T follicular helper cell (primary cell): ENCODE data around the gene MRRF.
"Not testable (repeated sequence)": the region's sequence is repeated elsewhere in the genome, so short reads cannot be mapped to it uniquely, and the experiment has no call there.

Experiments
- DNase-seq: peaks from one replicate; pipeline ENCODE4 v3.0.0-alpha.2; 2020; ENCODE audit warnings: low read depth

MRRF gene

DNA sequence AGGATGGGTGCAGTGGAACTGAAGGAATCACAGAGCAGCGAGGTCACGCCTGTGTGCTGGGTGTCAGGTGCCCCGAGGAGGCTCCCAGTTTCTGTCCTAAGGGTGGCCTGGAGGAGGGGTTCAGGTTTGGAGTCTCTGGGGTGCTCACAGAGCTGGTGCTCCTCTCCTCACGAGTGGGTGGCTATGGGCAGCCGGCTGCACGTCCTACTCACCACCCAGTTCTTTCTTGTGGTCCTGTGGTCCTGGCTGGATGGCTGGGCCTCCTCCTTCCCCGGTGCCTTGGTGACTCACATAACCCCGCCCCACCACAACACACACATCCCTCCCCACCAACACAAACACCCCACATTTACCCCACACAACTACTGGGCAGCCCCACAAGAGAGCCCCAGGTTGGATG lies 96.2 kb downstream of the MRRF start:
- no peak for DNase-seq

DNA sequence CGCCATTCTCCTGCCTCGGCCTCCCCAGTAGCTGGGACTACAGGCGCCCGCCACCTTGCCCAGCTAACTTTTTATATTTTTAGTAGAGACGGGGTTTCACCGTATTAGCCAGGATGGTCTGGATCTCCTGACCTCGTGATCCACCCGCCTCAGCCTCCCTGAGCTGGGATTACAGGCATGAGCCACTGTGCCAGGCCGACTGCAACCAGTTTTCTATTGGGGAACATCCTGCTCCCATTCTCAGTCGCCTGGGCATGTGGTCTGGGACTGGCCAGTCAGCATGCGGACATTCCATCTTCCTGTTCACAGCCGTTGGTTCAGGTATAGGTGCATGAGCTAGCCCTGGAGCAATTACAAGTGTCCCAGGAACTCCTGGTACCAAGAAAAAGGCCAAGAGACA lies 98.4 kb downstream of the MRRF start:
- not testable (repeated sequence) for DNase-seq

DNA sequence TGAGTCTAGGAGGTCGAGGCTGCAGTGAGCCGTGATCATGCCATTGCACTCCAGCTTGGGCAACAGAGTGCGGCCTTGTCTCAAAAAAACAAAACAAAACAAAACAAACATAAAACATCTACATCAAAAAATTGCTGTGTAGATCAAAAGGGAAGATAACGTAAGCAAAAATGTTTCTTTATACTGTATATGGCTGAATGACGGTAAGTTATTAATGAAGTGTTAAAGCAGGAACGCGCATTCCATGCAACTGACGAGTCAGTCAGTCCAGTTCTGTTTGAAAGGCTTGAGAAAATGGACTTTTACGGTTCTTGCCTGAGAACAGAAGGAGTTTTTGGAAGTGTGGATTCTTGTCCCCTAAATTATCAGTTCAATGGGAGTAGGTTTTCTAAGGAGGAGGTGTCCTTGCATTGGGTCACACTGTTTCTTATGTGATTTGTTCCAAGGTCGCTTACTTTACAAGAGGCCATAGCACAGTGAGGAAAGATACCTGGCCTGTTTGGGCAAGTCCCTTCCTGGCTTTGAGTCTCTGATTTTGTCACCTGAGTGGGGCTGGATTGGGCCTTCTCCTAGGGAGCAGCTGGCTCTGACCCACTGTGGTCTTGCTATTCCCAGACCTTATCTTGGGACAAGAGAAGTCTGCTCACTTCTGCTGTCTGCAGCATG lies 99.6 kb downstream of the MRRF start:
- DNase-seq, result no peak

DNA sequence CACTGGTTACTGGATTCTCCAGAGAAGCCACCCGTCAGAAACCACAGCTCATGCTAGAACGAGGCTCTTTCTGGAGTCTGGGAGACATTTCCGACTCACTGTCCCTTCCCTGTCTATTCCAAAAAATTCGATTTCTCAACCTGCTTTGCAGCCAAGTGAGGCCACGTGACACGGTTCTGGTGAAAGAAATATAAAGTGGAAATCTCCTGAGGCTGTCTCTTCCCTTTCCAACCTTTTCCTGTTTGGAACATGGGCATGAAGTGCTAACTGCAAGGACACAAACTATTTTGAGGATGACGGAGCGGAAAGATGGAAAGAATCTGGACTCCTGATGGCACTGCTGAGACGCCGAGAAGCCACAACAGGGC lies 100.1 kb downstream of the MRRF start:
- DNase-seq, result no peak

DNA sequence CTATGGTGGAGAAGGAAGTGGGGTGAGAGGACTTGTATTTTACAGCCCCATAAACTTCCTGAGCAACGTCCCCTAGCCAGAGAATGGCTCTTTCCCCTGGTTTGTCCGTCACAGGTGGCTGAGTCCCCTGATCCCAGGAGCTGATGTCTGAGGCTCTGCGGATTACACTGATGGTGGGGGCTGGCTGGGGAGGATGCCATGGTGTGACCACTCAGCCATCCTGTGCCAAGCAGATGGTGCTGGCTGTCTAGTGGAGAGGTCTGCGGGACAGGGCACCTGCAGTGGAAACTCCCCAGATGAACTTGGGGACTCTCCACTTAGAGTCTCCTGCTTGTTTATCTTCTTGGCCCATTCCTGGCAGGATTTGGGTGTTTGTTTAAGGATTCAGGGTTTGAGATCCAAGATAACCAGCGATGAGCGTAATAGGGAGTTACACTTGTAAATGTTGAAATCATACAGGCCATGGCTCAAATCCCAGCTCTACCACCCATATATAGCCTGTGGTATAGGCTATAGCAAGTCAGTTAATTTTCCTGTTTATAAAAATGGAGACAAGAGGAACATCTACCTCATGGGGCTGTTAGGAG lies 101.5 kb downstream of the MRRF start:
- DNase-seq, result no peak

DNA sequence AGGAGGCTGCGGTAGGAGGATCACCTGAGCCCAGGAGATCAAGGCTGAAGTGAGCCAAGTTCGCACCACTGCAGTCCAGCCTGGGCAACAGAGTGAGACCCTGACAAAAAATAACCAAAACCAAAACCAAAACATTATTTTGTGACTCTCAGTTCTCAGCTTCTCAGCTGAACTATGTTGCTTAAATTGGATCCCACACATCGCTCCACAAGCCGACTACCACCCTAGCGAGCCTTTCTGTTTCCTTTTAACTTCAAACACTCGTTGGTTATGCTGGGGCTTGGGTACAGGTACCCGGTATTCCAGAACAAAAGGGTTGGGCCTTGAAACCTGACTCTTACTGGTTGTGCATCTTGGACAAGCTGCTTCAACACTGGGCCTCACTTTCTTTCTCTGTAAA lies 102.4 kb downstream of the MRRF start:
- DNase-seq, result no peak

DNA sequence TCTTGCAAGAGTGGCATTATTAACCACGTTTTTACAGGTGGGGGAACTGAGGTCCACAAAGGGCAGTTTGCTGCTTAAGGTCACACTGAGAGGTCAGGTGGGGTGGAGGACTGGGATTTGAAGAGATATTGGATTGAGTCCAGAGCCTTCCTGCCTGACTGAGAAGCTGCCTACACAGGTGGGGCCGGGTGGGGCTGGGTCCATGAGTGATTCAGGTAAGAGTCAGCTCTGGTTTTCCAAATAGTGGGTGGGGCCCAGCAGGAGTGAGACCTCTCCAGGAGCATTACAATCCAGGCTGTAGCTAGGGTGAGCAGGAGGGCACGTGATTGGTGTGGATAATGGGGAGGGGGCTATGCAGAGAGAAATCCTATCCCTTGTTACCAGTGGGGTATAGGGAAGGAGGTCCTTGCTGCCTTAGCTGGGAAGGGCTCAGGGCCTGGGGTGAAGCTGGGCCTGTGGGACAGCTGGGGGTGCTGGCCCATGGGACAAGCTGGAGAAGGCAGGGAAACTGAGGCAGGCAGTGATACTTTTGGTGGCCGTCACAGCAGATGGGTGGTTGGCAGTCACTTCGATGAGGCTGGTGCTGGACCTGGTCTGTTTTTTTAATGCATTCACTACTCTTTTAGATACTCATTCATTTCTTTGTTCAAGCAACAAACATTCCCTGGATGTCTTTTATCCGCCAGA lies 103.2 kb downstream of the MRRF start:
- DNase-seq, result no peak

DNA sequence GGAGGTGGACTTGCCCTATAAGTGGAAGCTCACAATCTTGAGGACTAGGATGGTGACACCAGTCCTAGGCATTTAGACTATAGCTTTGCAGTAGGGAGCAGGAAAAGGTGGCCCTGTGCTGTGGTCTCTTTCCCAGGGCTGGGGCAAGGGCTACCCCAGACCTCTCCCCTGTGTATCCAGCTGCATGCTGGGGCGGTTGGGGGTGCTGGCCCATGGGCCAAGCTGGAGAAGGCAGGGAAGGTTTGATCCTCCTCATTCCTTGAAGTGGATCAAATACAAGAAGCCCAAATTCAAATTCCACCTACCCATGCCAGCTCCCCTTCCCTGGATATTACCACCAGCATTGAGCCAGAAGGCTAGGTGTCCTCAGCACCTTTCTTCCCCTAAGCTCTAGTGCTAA lies 104.0 kb downstream of the MRRF start:
- DNase-seq, result no peak

DNA sequence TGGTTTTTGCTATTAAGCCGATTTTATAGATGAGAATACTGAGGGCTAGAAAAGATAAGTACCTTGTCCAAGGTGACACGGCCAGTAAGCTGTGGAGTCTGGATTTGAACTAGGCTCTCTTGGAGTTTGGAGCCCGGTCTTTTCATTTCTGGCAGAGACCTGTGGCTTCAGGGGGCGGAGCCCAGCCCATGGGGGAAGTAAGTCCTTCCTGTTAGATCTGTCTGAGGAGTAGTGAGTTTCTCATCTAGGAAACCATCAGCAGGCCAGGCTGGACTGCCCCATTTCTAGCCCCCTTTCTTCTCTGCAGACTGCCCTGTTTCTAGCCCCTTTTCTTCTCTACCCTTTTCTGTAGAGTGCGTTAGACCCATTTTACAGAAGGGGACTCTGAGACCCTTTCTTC lies 105.6 kb downstream of the MRRF start:
- DNase-seq, result no peak

DNA sequence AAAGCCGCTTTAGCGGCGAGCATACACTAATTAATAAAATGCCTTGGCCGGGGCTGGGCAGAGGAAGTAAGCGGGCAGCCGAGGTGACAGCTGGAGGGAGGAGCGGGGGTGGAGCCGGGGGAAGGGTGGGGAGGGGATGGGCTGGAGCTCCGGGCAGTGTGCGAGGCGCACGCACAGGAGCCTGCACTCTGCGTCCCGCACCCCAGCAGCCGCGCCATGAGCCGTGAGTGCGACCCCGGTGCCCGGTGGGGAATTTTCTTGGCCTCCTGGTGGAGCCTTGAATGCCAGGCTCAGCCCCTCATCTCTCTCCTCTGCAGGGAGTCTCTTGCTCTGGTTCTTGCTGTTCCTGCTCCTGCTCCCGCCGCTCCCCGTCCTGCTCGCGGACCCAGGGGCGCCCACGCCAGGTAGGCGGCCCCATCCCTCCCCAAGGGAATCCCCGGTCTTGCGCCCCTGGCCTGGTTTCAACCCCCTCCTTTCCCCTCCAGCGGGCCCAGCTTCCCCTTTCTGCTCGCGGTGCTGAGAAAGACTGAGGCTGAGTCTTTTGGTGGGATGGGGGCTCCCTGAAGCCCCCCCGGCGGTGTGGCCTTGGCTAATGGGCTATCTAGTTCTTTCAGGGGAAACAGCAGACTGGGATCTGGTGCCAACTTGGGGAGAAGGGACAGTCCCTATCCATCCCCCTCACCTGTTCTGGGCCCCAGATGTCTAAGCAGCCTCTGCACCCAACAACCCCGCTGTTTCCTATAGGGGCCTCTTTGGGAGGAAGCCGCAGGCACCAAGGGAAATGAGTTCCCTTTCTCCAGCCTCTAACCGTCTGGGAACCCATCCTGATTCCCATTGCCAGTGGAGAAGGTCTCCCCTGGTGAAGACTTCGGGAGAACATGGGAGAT lies 106.4 kb downstream of the MRRF start, which contains the start of gene PTGS1:
Gene PTGS1 (plus strand): TSS at position 156 of the 887 bp plus-strand sequence. CDS start 61 bp downstream, at position 217.
- no peak for DNase-seq

DNA sequence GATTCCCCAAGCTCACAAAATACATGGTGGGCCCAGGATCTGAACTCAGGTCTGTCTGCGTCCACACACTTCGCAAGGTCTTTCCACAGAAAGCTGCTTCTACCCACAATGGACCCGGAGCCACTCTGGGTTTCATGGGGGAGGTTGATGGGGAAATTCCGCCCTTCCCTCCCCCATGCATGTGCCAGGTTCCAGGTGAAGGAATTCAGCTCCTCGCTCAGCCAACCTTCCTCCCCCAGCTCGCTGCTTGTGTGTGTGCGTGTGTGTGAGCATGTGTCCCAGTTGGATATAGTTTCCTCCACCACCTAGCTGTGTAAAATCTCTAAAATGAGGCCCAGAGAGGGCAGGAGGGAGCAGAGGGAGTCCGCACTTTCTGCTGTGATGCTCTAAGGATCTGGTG lies 107.2 kb downstream of the MRRF start:
- no peak for DNase-seq

DNA sequence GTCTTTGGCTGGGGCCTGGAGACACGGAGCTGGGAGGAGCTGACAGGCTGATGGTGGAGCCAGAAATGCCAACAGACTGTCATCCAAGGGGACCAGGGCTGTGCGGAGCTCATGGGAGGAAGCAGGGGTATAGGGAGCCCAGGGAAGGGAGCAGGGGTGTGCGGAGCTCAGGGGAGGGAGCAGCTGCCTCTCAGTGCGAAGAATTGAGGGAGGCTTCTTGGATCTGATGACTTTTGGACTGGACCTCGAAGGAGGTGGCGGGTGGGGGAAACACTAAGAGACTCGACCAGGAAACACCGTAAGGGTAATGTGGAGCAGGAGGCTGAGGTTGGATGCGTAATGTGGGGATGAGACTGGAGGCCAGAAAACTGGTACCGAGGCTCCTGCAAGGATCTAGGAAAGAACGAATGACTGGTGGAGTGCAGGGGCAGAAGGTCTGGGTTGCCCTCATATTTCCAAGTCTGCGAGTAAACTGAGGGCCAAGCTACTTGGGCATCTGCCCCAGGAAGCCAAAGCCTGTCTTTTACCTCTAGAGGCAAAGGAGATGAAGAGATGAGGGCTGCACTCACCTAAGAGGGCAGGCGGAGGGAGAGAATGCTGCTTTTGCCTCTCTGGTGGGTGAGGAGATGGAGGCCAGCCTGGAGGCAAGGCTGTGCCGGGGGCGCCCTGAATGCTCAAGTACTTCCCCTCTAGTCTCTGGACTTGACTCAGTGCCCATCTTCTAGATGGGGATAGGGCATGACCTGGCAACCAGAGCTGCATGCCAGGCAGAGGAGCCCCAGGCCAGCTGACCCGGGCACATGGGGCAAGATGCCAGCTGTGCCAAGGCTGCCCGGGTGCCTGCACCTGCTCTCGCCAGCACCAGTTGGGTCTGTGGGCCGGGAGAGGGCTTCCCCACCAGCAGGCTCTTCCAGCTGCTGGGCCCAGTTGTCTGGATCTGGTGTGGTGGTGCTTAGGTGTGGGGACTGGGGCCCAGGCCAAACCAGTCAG lies 108.5 kb downstream of the MRRF start:
- DNase-seq, result no peak

DNA sequence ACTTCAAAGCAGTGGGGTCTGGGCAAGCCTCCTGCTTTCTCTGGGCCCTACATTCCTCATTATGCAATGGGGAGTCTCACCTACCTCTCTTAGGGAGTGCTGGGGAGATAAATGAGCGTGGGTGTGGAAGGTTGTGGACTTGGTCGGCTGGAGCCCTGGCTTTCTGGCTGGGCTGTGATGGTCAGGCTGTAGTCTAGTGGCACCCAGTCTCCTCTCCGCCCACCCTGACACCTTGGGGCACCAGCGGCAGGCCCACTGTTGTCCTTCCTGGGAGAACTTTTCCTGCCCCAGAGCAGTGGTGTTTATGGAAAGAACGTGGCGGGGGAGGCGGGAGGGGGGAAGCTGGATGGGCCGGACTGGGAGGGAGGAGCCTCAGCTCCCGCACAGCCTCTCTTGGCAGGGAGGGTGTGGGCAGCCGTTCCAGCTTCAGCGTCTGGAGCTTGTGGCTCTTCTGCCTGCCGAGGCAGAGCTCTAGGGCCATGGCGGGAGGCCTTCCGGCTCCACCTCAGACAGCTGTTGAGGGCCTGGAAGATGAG lies 110.3 kb downstream of the MRRF start:
- DNase-seq, result no peak

DNA sequence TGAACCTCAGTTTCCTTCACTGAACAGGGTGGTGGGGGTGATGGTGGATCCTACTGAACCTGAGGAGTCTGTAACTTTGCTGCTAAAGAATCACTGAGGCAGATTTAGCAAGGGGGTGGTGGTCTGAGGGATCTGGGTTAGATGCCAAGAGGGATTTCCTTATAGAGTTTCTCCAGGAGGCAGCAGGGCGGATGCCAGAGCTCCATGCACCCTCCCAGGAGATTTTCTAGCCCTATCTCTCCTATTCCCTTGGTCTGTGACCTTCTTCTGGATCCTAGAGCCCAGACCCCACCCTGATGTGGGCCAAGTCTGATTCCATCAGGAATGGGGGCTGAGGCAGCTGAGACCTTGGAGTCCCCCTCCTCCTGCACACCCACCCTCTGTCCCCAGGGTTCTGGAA lies 112.1 kb downstream of the MRRF start:
- no peak for DNase-seq

DNA sequence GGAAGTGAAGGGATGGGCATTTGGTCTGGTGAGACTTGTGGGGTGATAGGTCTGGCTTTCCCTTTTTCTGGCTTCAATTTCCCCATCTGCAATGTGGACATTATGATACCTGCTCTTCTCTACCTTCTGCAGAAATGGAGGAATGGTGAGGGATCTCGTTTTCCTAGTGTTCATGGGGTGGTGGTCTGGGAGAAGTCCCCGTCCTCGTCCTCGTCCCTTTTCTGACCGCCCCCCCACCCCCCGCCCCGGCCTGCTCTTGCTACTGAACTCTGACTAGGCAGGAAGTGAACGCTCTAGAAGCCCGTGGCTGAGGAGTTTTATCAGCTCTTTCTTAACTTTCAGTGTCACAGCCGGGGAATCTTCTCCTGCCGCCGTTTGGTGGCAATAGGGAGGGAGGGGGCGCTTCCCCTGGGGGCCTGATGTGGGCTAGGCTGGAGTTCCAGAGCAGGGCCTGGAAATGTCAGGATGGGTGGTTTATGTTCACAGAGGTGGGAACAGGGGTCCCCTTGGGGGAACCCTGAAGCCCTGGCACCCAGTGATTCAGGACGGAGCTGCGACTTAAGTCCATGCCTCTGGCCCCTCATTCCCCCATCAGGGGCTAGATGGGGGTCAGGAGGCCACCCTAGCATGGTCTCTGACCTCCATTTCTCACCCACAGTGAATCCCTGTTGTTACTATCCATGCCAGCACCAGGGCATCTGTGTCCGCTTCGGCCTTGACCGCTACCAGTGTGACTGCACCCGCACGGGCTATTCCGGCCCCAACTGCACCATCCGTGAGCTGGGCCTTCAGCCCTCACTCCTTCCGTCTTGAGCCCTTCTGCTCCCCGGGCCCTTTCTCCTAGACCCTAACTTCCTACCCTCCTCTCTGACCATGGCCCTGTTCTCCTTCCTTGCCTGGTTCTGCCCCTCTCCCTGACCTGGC lies 112.8 kb downstream of the MRRF start:
- no peak for DNase-seq

DNA sequence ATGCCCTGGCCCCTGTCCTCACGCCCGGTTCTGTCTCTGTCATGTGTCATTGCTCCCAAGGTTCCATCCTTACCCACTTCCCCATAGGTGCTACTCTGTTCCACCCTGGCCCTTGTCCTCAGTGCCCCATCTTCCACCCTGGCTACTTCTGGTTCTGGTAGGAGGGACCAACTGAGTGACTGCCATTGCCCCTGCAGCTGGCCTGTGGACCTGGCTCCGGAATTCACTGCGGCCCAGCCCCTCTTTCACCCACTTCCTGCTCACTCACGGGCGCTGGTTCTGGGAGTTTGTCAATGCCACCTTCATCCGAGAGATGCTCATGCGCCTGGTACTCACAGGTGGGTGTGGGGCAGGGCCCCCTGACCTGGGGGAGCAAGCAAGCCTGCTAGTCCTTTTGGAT lies 113.6 kb downstream of the MRRF start:
- DNase-seq, result no peak

DNA sequence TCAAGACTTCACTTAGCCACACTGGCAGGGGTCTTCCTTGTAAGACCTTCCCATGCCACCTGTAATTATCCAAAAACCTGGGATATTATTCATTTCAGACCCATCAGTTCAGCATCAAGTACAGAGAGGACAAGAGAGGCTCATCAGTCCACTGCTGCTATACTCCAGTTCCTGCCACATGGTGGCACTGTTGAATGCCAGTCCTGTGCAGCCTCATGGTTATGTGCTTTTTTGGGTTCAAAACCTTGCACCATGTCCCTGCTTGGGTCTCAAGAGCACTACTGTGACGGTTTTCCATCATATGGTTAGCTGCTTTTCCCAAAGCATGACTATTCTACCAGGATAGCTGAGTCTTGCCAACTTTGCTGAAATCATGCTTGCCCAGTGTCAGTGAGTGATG lies 114.7 kb downstream of the MRRF start:
- DNase-seq, result no peak

DNA sequence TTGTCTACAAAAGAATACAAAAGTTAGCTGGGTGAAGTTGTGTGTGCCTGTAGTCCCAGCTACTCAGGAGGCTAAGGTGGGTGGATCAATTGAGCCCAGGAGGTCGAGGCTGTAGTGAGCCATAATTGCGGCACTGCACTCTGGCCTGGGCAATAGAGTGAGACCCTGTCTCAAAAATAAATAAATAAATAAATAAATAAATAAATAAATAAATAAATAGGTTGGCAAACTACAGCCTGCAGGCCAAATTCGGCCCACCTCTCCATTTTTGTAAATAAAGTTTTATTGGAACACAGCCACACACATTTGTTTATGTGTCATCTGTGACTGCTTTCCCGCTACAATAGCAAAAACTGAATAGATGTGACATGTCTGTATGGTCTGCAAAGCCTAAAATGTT lies 115.6 kb downstream of the MRRF start:
- no peak for DNase-seq
